HepG2 (cell line): ENCODE measurements around the gene SLC51B. TPM values are rescaled to one million over a fixed set of nuclear protein-coding genes. Genes with fewer than 3 reads are reported as not detected.
A peak's percentile ranks its signal among the peaks of the same experiment; 100 is the strongest.

ENCODE experiments used
- CAMTA2 ChIP-seq: sonication (generic); formaldehyde crosslinking; IDR thresholded peaks from 2 replicates; pipeline ENCODE4 v1.4.0; 2020; ENCODE audit warnings: mild to moderate bottlenecking, missing genetic modification reagents, borderline replicate concordance
- DPF2 ChIP-seq: sonication (generic); formaldehyde crosslinking; IDR thresholded peaks from 2 replicates; pipeline ENCODE4 v1.4.0; 2020; ENCODE audit warnings: mild to moderate bottlenecking, low read depth, missing genetic modification reagents, borderline replicate concordance
- HDAC2 ChIP-seq: sonication (generic); formaldehyde crosslinking; IDR thresholded peaks from 2 replicates; pipeline ENCODE4 v1.4.0; 2020; ENCODE audit warnings: missing genetic modification reagents
- KDM3A ChIP-seq: IDR thresholded peaks from 2 replicates; pipeline ENCODE4 v1.6.1; 2018; ENCODE audit warnings: low read depth, missing compliant biosample characterization
- MYC ChIP-seq: sonication (generic); formaldehyde crosslinking; IDR thresholded peaks from 2 replicates; pipeline ENCODE4 v1.9.0; 2021; ENCODE audit warnings: missing genetic modification reagents, borderline replicate concordance
- MYNN ChIP-seq: sonication (generic); formaldehyde crosslinking; IDR thresholded peaks from 2 replicates; pipeline ENCODE4 v1.4.0; 2020; ENCODE audit warnings: mild to moderate bottlenecking, low read depth, missing genetic modification reagents
- PHB2 ChIP-seq: fragments of 450-650 bp; IDR thresholded peaks from 2 replicates; pipeline ENCODE4 v1.6.1; 2018; ENCODE audit not compliant: partially characterized antibody
- RAD21 ChIP-seq: fragments of 450-650 bp; formaldehyde crosslinking; IDR thresholded peaks from 2 replicates; pipeline ENCODE4 v1.5.0; 2020; ENCODE audit warnings: mild to moderate bottlenecking
- TBX3 ChIP-seq: fragments of 450-650 bp; IDR thresholded peaks from 2 replicates; pipeline ENCODE4 v1.6.1; 2017; ENCODE audit warnings: antibody characterized with exemption, mild to moderate bottlenecking, inconsistent platforms, borderline replicate concordance
- WIZ ChIP-seq: sonication (generic); formaldehyde crosslinking; IDR thresholded peaks from 2 replicates; pipeline ENCODE4 v1.5.1; 2020; ENCODE audit warnings: mild to moderate bottlenecking, missing genetic modification reagents
- ZNF3 ChIP-seq: IDR thresholded peaks from 2 replicates; pipeline ENCODE4 v1.7.0; 2017; ENCODE audit warnings: inconsistent platforms
- ZNF510 ChIP-seq: sonication (generic); formaldehyde crosslinking; IDR thresholded peaks from 2 replicates; pipeline ENCODE4 v1.4.0; 2020; ENCODE audit warnings: low read depth, mild to moderate bottlenecking, missing genetic modification reagents
- polyA plus RNA-seq, 8 experiments: library from polyadenylated mRNA; depleted of rRNA in 3 of 8; stranded (reverse) in 7 of 8; unstranded in 1 of 8; fragments of >200 nt; fragmentation: Illumina TruSeq in 4 of 8; extraction: Trizol in 4 of 8; gene quantifications; 2 replicates each; pipeline versions ENCODE4 v1.2.1 to v1.2.3, GENCODE V29; 2011 to 2016; ENCODE audit warnings: low read depth in 4 of 8, missing spikeins in 1 of 8, mixed read lengths in 1 of 8; ENCODE audit not compliant: insufficient read depth in 1 of 8
- total RNA-seq, 5 experiments: library from RNA; depleted of rRNA; stranded (reverse); fragments of >200 nt; fragmentation: Illumina TruSeq; extraction: Trizol; gene quantifications; 2 replicates each; pipeline ENCODE4 v1.2.3, GENCODE V29; 2016; ENCODE audit warnings: low read depth in 1 of 5
- TF ChIP-seq, protein P1 (sequence below): sonication (generic); formaldehyde crosslinking; IDR thresholded peaks from one replicate; pipeline ENCODE4 v1.5.1; 2020; ENCODE audit warnings: mild to moderate bottlenecking, missing genetic modification reagents; ENCODE audit errors: not compliant biosample characterization
- TF ChIP-seq, protein P2 (sequence below): sonication (generic); formaldehyde crosslinking; IDR thresholded peaks from 2 replicates; pipeline ENCODE4 v1.5.0; 2020; ENCODE audit warnings: missing genetic modification reagents, mild to moderate bottlenecking, borderline replicate concordance
- TF ChIP-seq, protein P3 (sequence below): sonication (generic); formaldehyde crosslinking; IDR thresholded peaks from 2 replicates; pipeline ENCODE4 v1.9.0; 2022; ENCODE audit warnings: missing genetic modification reagents, mild to moderate bottlenecking, borderline replicate concordance
- TF ChIP-seq, protein P4 (sequence below): sonication (generic); formaldehyde crosslinking; IDR thresholded peaks from 2 replicates; pipeline ENCODE4 v1.5.0; 2020; ENCODE audit warnings: missing genetic modification reagents, mild to moderate bottlenecking, borderline replicate concordance
- TF ChIP-seq, protein P5 (sequence below): sonication (generic); formaldehyde crosslinking; IDR thresholded peaks from 2 replicates; pipeline ENCODE4 v1.5.0; 2020; ENCODE audit warnings: missing genetic modification reagents

SLC51B gene
- total and polyA plus RNA-seq, 2 of the 13 experiments (the other 11 are each of a cell fraction or from before 2014, with no cell fraction given): 14.9 to 17.1 TPM

DNA sequence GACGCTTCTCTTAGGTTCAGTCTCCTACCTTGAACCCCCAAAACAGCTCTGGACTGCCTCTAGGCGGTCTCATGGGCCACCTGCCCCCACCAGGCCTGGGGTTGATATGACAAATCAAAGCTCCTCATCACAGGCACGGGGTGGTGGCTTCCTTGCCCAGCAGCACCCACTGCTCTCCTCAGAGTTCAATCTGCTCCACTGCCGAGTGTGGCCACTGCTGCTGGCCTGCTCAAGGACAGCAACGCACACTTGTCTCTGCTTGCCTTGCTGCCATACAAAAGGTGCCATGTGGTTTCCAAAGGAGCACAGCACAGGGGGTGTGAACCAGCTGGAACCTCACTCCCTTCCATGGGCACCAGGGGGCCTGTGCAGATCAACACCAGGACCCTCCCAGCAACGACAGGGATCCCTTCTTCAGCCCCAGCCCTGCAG, 41.5 kb downstream of the SLC51B start (continued):
- TF ChIP-seq, protein P1, sequence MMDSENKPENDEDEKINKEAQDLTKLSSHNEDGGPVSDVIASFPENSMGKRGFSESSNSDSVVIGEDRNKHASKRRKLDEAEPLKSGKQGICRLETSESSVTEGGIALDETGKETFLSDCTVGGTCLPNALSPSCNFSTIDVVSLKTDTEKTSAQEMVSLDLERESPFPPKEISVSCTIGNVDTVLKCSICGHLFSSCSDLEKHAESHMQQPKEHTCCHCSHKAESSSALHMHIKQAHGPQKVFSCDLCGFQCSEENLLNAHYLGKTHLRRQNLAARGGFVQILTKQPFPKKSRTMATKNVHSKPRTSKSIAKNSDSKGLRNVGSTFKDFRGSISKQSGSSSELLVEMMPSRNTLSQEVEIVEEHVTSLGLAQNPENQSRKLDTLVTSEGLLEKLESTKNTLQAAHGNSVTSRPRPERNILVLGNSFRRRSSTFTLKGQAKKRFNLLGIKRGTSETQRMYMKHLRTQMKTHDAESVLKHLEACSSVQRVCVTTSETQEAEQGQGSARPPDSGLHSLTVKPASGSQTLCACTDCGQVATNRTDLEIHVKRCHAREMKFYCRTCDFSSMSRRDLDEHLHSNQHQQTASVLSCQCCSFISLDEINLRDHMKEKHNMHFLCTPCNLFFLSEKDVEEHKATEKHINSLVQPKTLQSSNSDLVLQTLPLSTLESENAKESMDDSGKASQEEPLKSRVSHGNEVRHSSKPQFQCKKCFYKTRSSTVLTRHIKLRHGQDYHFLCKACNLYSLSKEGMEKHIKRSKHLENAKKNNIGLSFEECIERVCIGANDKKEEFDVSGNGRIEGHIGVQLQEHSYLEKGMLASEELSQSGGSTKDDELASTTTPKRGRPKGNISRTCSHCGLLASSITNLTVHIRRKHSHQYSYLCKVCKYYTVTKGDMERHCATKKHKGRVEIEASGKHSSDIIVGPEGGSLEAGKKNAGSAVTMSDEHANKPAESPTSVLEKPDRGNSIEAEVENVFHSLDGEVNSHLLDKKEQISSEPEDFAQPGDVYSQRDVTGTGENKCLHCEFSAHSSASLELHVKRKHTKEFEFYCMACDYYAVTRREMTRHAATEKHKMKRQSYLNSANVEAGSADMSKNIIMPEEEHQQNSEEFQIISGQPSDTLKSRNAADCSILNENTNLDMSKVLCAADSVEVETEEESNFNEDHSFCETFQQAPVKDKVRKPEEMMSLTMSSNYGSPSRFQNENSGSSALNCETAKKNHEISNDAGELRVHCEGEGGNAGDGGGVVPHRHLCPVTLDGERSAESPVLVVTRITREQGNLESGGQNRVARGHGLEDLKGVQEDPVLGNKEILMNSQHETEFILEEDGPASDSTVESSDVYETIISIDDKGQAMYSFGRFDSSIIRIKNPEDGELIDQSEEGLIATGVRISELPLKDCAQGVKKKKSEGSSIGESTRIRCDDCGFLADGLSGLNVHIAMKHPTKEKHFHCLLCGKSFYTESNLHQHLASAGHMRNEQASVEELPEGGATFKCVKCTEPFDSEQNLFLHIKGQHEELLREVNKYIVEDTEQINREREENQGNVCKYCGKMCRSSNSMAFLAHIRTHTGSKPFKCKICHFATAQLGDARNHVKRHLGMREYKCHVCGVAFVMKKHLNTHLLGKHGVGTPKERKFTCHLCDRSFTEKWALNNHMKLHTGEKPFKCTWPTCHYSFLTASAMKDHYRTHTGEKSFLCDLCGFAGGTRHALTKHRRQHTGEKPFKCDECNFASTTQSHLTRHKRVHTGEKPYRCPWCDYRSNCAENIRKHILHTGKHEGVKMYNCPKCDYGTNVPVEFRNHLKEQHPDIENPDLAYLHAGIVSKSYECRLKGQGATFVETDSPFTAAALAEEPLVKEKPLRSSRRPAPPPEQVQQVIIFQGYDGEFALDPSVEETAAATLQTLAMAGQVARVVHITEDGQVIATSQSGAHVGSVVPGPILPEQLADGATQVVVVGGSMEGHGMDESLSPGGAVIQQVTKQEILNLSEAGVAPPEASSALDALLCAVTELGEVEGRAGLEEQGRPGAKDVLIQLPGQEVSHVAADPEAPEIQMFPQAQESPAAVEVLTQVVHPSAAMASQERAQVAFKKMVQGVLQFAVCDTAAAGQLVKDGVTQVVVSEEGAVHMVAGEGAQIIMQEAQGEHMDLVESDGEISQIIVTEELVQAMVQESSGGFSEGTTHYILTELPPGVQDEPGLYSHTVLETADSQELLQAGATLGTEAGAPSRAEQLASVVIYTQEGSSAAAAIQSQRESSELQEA: no peak
- TF ChIP-seq WIZ: no peak
- TF ChIP-seq, protein P2, sequence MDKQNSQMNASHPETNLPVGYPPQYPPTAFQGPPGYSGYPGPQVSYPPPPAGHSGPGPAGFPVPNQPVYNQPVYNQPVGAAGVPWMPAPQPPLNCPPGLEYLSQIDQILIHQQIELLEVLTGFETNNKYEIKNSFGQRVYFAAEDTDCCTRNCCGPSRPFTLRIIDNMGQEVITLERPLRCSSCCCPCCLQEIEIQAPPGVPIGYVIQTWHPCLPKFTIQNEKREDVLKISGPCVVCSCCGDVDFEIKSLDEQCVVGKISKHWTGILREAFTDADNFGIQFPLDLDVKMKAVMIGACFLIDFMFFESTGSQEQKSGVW (CRISPR knock-in tag): no peak
- no peak for TF ChIP-seq ZNF3
- TF ChIP-seq ZNF510 (CRISPR knock-in tag): no peak
- TF ChIP-seq, protein P3, sequence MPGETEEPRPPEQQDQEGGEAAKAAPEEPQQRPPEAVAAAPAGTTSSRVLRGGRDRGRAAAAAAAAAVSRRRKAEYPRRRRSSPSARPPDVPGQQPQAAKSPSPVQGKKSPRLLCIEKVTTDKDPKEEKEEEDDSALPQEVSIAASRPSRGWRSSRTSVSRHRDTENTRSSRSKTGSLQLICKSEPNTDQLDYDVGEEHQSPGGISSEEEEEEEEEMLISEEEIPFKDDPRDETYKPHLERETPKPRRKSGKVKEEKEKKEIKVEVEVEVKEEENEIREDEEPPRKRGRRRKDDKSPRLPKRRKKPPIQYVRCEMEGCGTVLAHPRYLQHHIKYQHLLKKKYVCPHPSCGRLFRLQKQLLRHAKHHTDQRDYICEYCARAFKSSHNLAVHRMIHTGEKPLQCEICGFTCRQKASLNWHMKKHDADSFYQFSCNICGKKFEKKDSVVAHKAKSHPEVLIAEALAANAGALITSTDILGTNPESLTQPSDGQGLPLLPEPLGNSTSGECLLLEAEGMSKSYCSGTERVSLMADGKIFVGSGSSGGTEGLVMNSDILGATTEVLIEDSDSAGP: peak; percentile 58; the same call in 1 of the 2 replicates
- no peak for TF ChIP-seq MYNN (CRISPR knock-in tag)
- no peak for TF ChIP-seq PHB2
- no peak for TF ChIP-seq KDM3A
- TF ChIP-seq HDAC2: no peak
- TF ChIP-seq, protein P4, sequence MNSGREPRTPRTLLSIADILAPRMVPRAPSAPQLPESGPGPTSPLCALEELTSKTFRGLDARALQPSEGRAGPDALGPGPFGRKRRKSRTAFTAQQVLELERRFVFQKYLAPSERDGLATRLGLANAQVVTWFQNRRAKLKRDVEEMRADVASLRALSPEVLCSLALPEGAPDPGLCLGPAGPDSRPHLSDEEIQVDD (CRISPR knock-in tag): no peak
- TF ChIP-seq RAD21 (CRISPR knock-in tag): peak; percentile 4; the same call in 1 of the 2 replicates
- no peak for TF ChIP-seq CAMTA2 (CRISPR knock-in tag)
- TF ChIP-seq, protein P5, sequence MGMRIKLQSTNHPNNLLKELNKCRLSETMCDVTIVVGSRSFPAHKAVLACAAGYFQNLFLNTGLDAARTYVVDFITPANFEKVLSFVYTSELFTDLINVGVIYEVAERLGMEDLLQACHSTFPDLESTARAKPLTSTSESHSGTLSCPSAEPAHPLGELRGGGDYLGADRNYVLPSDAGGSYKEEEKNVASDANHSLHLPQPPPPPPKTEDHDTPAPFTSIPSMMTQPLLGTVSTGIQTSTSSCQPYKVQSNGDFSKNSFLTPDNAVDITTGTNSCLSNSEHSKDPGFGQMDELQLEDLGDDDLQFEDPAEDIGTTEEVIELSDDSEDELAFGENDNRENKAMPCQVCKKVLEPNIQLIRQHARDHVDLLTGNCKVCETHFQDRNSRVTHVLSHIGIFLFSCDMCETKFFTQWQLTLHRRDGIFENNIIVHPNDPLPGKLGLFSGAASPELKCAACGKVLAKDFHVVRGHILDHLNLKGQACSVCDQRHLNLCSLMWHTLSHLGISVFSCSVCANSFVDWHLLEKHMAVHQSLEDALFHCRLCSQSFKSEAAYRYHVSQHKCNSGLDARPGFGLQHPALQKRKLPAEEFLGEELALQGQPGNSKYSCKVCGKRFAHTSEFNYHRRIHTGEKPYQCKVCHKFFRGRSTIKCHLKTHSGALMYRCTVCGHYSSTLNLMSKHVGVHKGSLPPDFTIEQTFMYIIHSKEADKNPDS (CRISPR knock-in tag): no peak
- TF ChIP-seq MYC (CRISPR knock-in tag): 0 out of 2 replicates have a peak, but pooled peaks have one; percentile 21
- no peak for TF ChIP-seq DPF2 (CRISPR knock-in tag)
- no peak for TF ChIP-seq TBX3
